NCI-H1930 (cell line): Measurements from ENCODE around the gene JUP.

ENCODE experiments used
- DNase-seq, 2 experiments: peaks; one replicate each; lab custom pipeline; 2025; lab: John Stamatoyannopoulos, UW

The JUP gene

GRCh38 chr17:41758601-41759000, 27.9 kb downstream of the JUP start:
- no peak for DNase-seq

GRCh38 chr17:41754066-41754465, 32.4 kb downstream of the JUP start:
- DNase-seq = no peak

GRCh38 chr17:41751288-41751687, 35.2 kb downstream of the JUP start:
- DNase-seq = no peak

GRCh38 chr17:41750862-41751261, 35.6 kb downstream of the JUP start:
- DNase-seq = no peak

GRCh38 chr17:41748275-41748674, 38.2 kb downstream of the JUP start:
- no peak for DNase-seq

GRCh38 chr17:41741709-41742108, 44.8 kb downstream of the JUP start:
- no peak for DNase-seq

GRCh38 chr17:41740506-41740905, 46.0 kb downstream of the JUP start:
- DNase-seq = no peak

GRCh38 chr17:41739661-41740352, 46.7 kb downstream of the JUP start:
- DNase-seq = no peak

GRCh38 chr17:41738801-41739112, 47.8 kb downstream of the JUP start:
- DNase-seq = no peak

- peak; percentile 68 to 73 for DNase-seq
Observed at GRCh38 chr17:41738077-41738800, 48.3 kb downstream of the JUP start.

- no peak for DNase-seq
Observed at GRCh38 chr17:41737680-41738023, 48.9 kb downstream of the JUP start.

GRCh38 chr17:41736983-41737679, 49.4 kb downstream of the JUP start:
- DNase-seq = no peak

- DNase-seq = no peak
Observed at GRCh38 chr17:41735744-41736143, 50.8 kb downstream of the JUP start.

GRCh38 chr17:41734949-41735313, 51.6 kb downstream of the JUP start:
- DNase-seq = no peak

GRCh38 chr17:41734139-41734948, 52.2 kb downstream of the JUP start, which contains the start of gene HAP1:
HAP1 (minus strand) TSS chr17:41734643; CDS start chr17:41734634, 9 bp downstream.
- DNase-seq = no peak

GRCh38 chr17:41733348-41734138, 53.0 kb downstream of the JUP start:
- DNase-seq = no peak

GRCh38 chr17:41731836-41732235, 54.7 kb downstream of the JUP start:
- DNase-seq = no peak

GRCh38 chr17:41730479-41730878, 56.0 kb downstream of the JUP start:
- no peak for DNase-seq

GRCh38 chr17:41728056-41728455, 58.5 kb downstream of the JUP start:
- no peak for DNase-seq

- DNase-seq = no peak
Observed at GRCh38 chr17:41725134-41725533, 61.4 kb downstream of the JUP start.

GRCh38 chr17:41724476-41725050, 61.9 kb downstream of the JUP start:
- DNase-seq = no peak
